Measurements from ENCODE around the gene CGB1. TPM values are rescaled to one million over a fixed set of nuclear protein-coding genes. Genes with fewer than 3 reads are reported as not detected.

CGB1 gene
- total and polyA plus RNA-seq, 2 of the 8 experiments (the other 6 are each of a cell fraction or from before 2014, with no cell fraction given) = not detected

GRCh38 chr19:49014123-49014869, 22.4 kb downstream of the CGB1 start (continued):
- TF ChIP-seq HDAC2 (IDR thresholded peaks at IDR 0.05; ENCODE audit: borderline replicate concordance in 1 of 2, low read depth in 2 of 2, low read length in 2 of 2) (no peak), BCL11A (IDR thresholded peaks at IDR 0.05; ENCODE audit: low read depth in 2 of 2, low read length in 2 of 2) (no peak), RAD21 (IDR thresholded peaks at IDR 0.05 in 1 of 2, conservative IDR thresholded peaks at IDR 0.05 in 1 of 2; ENCODE audit: low read depth in 2 of 2, low read length in 2 of 2) (no peak), POLR2A (IDR thresholded peaks at IDR 0.05; ENCODE audit: control extremely low read depth in 1 of 2, low read depth in 2 of 2, low read length in 2 of 2) (no peak)

Data from H1 (cell line).